Measurements from ENCODE around the gene TPST2. TPM values are rescaled to one million over a fixed set of nuclear protein-coding genes. Genes with fewer than 3 reads are reported as not detected.

The TPST2 gene
- total RNA-seq (2021; ENCODE audit: unreplicated experiment) (11.8 TPM), Bru-seq, nascent RNA (percentile 47 among the genes with signal in this experiment), BruChase-seq, experiment 1, labeled RNA remaining after a 6-hour chase (percentile 52 among the genes with signal in this experiment), BruChase-seq, experiment 2, labeled RNA remaining after a 2-hour chase (percentile 52 among the genes with signal in this experiment)
- polyA plus RNA-seq (2012) = 9.2 and 11.3 TPM in 2 replicates
- long read RNA-seq, full-length matches to known transcripts = 16 of 29 reads
- long read RNA-seq, partial matches to known transcripts = 9 of 29 reads
- long read RNA-seq, other reads (novel, unspliced or antisense) = 4 of 29 reads

DNA sequence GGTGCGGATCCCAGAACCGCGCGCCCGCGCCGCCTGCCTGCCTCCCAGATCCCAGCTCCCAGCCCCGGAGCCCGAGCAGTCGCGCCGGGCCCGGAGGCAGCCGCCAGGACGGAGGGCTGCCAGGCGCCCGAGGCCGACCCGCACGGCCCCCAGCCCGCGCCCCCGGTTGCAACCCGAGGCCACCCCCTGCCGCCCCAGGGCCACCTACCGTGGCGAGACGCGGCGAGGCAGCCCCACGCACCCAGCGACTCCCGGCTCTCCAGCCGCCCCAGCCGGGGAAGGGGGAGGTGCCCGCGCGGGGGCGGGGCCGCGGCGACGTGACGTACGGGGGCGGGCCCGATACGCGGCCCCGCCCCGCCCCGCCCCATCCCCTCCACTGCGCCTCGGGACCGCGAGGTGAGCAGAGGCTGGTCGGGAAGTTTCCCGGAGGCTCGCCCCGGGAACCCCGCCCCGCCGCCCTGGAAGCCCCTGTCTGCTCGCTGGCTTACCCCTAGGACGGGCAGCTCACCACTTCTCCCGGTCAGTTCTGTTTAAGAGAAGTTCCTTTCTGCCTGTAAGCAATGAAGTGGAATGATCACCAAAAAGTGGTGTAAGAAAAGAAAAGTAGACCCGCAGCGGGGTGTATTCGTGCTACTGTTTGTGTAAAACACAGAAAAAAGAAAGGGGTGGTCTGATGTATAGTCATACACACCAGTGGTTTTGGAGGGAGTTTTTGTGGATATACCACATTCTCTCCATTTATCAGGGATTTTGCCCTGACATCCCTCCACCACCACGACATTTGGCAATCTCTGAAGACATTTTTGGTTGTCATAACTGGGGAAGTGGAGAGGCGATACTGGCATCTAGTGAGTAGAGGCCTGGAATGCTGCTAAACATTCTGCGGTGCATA is at the start of gene TPST2:
Gene TPST2 (minus strand): TSS at position 288 of the 892 bp plus-strand sequence. CDS start 48,502 bp downstream, outside the sequence.
- H3K27ac ChIP-seq (ENCODE audit: low read depth, low read length) = peak within 1 kb of the TSS; percentile 59; the same call in 1 of the 2 replicates
- peaks cover 15% of the 10 kb centered on the region; the same call in 1 of the 2 replicates for H3K79me2 ChIP-seq (ENCODE audit: insufficient read depth, low read length)
- H4K20me1 ChIP-seq (ENCODE audit: insufficient read depth) = no peaks in the 10 kb centered on the region
- ATAC-seq (peak; percentile 90), DNase-seq (ENCODE audit: low read depth, low spot score) (peak; percentile 19)
- ChIA-PET POLR2A (no interaction called here), RAD21 (ENCODE audit: low non-redundant PET in 1 of 2, low total read pairs in 2 of 2, uncharacterized antibody in 2 of 2, unreplicated experiment in 2 of 2) (interaction anchor here in 1 of 2 experiments (0.6 kb wide), 1 partner anchor 54 kb away, joined by 3 read pairs; no protein-coding TSS in a partner anchor), CTCF (no interaction called here)
- H3K9me2 ChIP-seq (ENCODE audit: insufficient read depth) = no peaks in the 10 kb centered on the region
- H3K4me3 ChIP-seq (replicated peaks in 1 of 2; ENCODE audit: low read depth in 1 of 2, low read length in 2 of 2) = peak within 1 kb of the TSS; percentile 67 to 90
- peak within 1 kb of the TSS; percentile 79 for H3K9ac ChIP-seq (ENCODE audit: low read length)
- no peaks in the 10 kb centered on the region for H3K9me3 ChIP-seq (ENCODE audit: control insufficient read depth in 1 of 2, insufficient read depth in 1 of 2, low read depth in 1 of 2, low read length in 2 of 2)
- peaks cover 8% of the 10 kb centered on the region; the same call in 1 of the 2 replicates for H3K27me3 ChIP-seq (ENCODE audit: insufficient read depth, low read length)
- H3K4me2 ChIP-seq (ENCODE audit: low read length) = peak within 1 kb of the TSS; percentile 99
- TSS peak; percentile 60 for BruUV-seq (replicated peaks)
- H3K4me1 ChIP-seq (ENCODE audit: control insufficient read depth in 1 of 2, insufficient read depth in 2 of 2, low read length in 2 of 2) = peaks cover 8 to 18% of the 10 kb centered on the region in 2 experiments; a peak in 3 of 4 replicates
- H2AFZ ChIP-seq (ENCODE audit: low read depth, low read length, poor library complexity, severe bottlenecking) = peak within 1 kb of the TSS; percentile 98
- intact Hi-C loops (cut with micrococcal nuclease) = no loop called here
- no peaks in the 10 kb centered on the region for H3K36me3 ChIP-seq (ENCODE audit: control insufficient read depth in 1 of 2, insufficient read depth in 2 of 2, low read length in 2 of 2)
- TF ChIP-seq SIN3A (IDR thresholded peaks at IDR 0.05; ENCODE audit: low read depth) (no peak), POLR2A (IDR thresholded peaks at IDR 0.05; ENCODE audit: borderline replicate concordance, extremely low read depth, insufficient read depth, insufficient read length) (peak; percentile 43), EGR1 (IDR thresholded peaks at IDR 0.05; ENCODE audit: low read depth) (peak; percentile 26; the same call in 1 of the 2 replicates), TCF7L2 (IDR thresholded peaks at IDR 0.05; ENCODE audit: borderline replicate concordance, extremely low read depth, insufficient read depth, insufficient read length) (no peak), POLR2AphosphoS5 (IDR thresholded peaks at IDR 0.05; ENCODE audit: low read depth, low read length) (peak; percentile 85), ZFX (IDR thresholded peaks at IDR 0.05) (peak; percentile 29; the same call in 1 of the 2 replicates), YY1 (IDR thresholded peaks at IDR 0.05; ENCODE audit: extremely low read depth, insufficient replicate concordance, low read depth, low read length) (no peak)

Data from HCT116 (cell line).